Peyer's patch (tissue), 4 donors: Measurements from ENCODE around the gene EIF4E1B. TPM values are rescaled to one million over a fixed set of nuclear protein-coding genes. Genes with fewer than 3 reads are reported as not detected.
"Not testable (repeated sequence)": the region's sequence is repeated elsewhere in the genome, so short reads cannot be mapped to it uniquely, and the experiment has no call there.

Experiments used
- DNase-seq, 3 donors: peaks; one replicate each; pipeline ENCODE4 v3.0.0-alpha.2; 2017 to 2019
- H3K27ac ChIP-seq, 4 donors: fragments of 200-600 bp; sonication (generic); one replicate each; pipeline ENCODE4 v1.5.1; 2016 to 2019
- H3K27me3 ChIP-seq, 2 donors: fragments of 200-600 bp; sonication (generic); one replicate each; pipeline ENCODE4 v1.5.1; 2019
- H3K36me3 ChIP-seq, 3 donors: fragments of 200-600 bp; sonication (generic); one replicate each; pipeline ENCODE4 v1.5.1; 2016 to 2019
- H3K4me1 ChIP-seq, 4 donors: fragments of 200-600 bp; sonication (generic); one replicate each; pipeline ENCODE4 v1.5.1; 2016 to 2019
- H3K4me3 ChIP-seq, 4 donors: fragments of 200-600 bp; sonication (generic); 1 replicate in 3 of 4; 2 replicates in 1 of 4; pipeline ENCODE4 v1.5.1; 2016 to 2019; ENCODE audit warnings: mild to moderate bottlenecking in 1 of 4
- H3K9me3 ChIP-seq, 4 donors: fragments of 200-600 bp; sonication (generic); one replicate each; pipeline ENCODE4 v1.5.1; 2016 to 2019; ENCODE audit warnings: mild to moderate bottlenecking in 1 of 4
- POLR2A ChIP-seq, 2 donors: fragments of 450-650 bp; IDR thresholded peaks; one replicate each; pipeline ENCODE4 v1.5.1; 2017; ENCODE audit warnings: antibody characterized with exemption in 2 of 2, mild to moderate bottlenecking in 2 of 2, moderate library complexity in 2 of 2
- total RNA-seq, 4 donors: library from RNA; depleted of rRNA; stranded (reverse); fragments of >200 nt; gene quantifications; one replicate each; pipeline ENCODE4 v1.1.0, GENCODE V29; 2016
- TF ChIP-seq, protein P1 (sequence below), 6 experiments: fragments of 450-650 bp in 4 of 6; fragments of 200-600 bp in 2 of 6; sonication (generic) in 1 of 6; IDR thresholded peaks; one replicate each; pipeline ENCODE4 v1.5.1; 2017 to 2019; ENCODE audit warnings: antibody characterized with exemption in 6 of 6, mild to moderate bottlenecking in 3 of 6, moderate library complexity in 1 of 6

EIF4E1B gene
- total RNA-seq, 4 donors from 2014 or later, result not detected

DNA sequence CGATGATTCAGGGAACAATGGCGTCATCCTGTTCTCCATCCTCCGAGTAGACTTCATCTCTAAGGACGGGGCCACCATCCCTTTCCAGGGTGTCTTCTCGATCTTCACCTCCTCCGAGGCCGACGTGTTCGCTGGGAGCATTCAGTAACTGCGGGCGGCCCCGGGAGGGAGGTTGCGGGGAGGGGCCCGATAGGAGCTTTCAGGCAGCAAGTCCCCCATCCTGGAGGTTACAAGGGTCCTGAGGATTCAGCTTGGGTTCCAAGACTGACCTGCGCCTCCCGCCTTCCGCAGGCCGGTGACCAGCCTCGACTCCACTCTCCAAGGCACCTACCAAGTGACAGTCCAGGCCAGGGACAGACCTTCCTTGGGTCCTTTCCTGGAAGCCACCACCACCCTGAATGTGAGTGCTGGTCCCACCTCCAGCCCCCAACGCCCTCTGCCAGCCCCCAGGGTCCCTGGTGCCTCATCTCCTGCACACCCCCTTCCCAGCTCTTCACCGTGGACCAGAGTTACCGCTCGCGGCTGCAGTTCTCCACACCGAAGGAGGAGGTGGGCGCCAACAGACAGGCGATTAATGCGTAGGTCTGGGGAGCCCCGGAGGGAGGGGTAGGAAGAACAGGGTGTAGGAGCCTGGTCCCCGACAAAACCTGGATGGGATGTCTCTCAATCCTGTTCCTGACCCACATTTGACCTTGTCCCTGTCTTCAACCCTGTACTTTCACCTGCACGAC is 41.3 kb upstream of the EIF4E1B start:
- TF ChIP-seq, protein P1, sequence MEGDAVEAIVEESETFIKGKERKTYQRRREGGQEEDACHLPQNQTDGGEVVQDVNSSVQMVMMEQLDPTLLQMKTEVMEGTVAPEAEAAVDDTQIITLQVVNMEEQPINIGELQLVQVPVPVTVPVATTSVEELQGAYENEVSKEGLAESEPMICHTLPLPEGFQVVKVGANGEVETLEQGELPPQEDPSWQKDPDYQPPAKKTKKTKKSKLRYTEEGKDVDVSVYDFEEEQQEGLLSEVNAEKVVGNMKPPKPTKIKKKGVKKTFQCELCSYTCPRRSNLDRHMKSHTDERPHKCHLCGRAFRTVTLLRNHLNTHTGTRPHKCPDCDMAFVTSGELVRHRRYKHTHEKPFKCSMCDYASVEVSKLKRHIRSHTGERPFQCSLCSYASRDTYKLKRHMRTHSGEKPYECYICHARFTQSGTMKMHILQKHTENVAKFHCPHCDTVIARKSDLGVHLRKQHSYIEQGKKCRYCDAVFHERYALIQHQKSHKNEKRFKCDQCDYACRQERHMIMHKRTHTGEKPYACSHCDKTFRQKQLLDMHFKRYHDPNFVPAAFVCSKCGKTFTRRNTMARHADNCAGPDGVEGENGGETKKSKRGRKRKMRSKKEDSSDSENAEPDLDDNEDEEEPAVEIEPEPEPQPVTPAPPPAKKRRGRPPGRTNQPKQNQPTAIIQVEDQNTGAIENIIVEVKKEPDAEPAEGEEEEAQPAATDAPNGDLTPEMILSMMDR (IDR thresholded peaks at IDR 0.05), result no peak
- TF ChIP-seq POLR2A (IDR thresholded peaks at IDR 0.05), result no peak
- H3K36me3 ChIP-seq, result peaks cover 0 to 50% (median 0%) of the 10 kb centered on the region in 3 donors
- H3K9me3 ChIP-seq, result peaks cover 0 to 14% (median 3%) of the 10 kb centered on the region in 4 donors
- H3K4me3 ChIP-seq, result no peak overlapping the region
- no peak overlapping the region for H3K27ac ChIP-seq
- no peak for DNase-seq
- H3K27me3 ChIP-seq, result no peaks in the 10 kb centered on the region
- no peaks in the 10 kb centered on the region for H3K4me1 ChIP-seq

- DNase-seq, result no peak
- TF ChIP-seq, protein P1 (IDR thresholded peaks at IDR 0.05), result no peak
- TF ChIP-seq POLR2A (IDR thresholded peaks at IDR 0.05), result no peak
- Histone ChIP-seq H3K9me3 (peaks cover 0 to 8% (median 0%) of the 10 kb centered on the region in 4 donors), H3K27ac (no peak overlapping the region), H3K4me1 (no peaks in the 10 kb centered on the region), H3K36me3 (peaks cover 0 to 41% (median 0%) of the 10 kb centered on the region in 3 donors), H3K4me3 (no peak overlapping the region), H3K27me3 (no peaks in the 10 kb centered on the region)
These were observed 40.3 kb upstream of the EIF4E1B start for GRCh38 chr5:176590035-176590717.

DNA sequence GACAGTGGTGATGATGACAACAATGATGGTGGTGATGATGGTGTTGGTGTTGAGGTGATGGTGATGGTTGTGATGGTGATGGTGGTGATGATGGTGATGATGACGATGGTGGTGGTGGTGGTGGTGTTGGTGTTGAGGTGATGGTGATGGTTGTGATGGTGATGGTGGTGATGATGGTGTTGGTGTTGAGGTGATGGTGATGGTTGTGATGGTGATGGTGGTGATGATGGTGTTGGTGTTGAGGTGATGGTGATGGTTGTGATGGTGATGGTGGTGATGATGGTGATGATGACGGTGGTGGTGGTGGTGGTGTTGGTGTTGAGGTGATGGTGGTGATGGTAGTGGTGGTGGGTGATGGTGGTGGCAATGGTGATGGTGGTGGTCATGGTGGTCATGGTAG is 38.8 kb upstream of the EIF4E1B start:
- DNase-seq, H3K27me3 ChIP-seq, H3K4me1 ChIP-seq, H3K27ac ChIP-seq, H3K9me3 ChIP-seq, H3K4me3 ChIP-seq: not testable (repeated sequence)
- peaks cover 0 to 33% (median 0%) of the 10 kb centered on the region in 3 donors for H3K36me3 ChIP-seq

DNA sequence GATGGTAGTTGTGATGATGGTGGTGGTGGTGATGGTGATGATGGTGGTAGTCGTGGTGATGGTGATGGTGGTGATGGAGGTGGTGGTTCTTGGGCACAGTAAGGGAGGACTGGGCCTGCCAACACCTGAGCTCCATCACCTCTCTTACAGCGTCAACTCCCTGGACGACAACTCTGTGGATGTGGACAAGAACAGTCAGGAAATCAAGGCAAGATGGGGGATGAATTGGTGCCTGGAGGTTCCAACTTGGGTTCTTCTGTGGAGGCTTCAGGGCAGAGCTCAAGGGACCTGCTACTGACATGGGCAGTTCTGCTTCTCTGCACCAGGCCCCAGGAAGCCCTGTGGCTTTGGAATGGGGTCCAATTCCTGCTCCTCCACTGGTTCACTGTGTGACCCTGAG is 37.9 kb upstream of the EIF4E1B start:
- TF ChIP-seq, protein P1 (IDR thresholded peaks at IDR 0.05), result no peak
- TF ChIP-seq POLR2A (IDR thresholded peaks at IDR 0.05), result no peak
- Histone ChIP-seq H3K9me3 (no peaks in the 10 kb centered on the region), H3K27me3 (no peaks in the 10 kb centered on the region), H3K27ac (no peak overlapping the region), H3K4me3 (no peak overlapping the region), H3K36me3 (peaks cover 0 to 30% (median 0%) of the 10 kb centered on the region in 3 donors), H3K4me1 (peaks cover 0 to 11% (median 3%) of the 10 kb centered on the region in 4 donors)
- no peak for DNase-seq

GRCh38 chr5:176593273-176593869 is 37.1 kb upstream of the EIF4E1B start:
- peaks cover 0 to 11% (median 3%) of the 10 kb centered on the region in 4 donors for H3K4me1 ChIP-seq
- no peak for TF ChIP-seq POLR2A (IDR thresholded peaks at IDR 0.05)
- H3K4me3 ChIP-seq, result no peak overlapping the region
- H3K36me3 ChIP-seq, result peaks cover 0 to 30% (median 0%) of the 10 kb centered on the region in 3 donors
- H3K27me3 ChIP-seq, result no peaks in the 10 kb centered on the region
- no peaks in the 10 kb centered on the region for H3K9me3 ChIP-seq
- H3K27ac ChIP-seq, result no peak overlapping the region
- DNase-seq, result no peak

GRCh38 chr5:176594554-176594953 is 35.9 kb upstream of the EIF4E1B start:
- no peak for DNase-seq
- no peak overlapping the region for H3K4me3 ChIP-seq
- TF ChIP-seq, protein P1 (IDR thresholded peaks at IDR 0.05), result no peak
- no peak for TF ChIP-seq POLR2A (IDR thresholded peaks at IDR 0.05)
- no peaks in the 10 kb centered on the region for H3K27me3 ChIP-seq
- H3K9me3 ChIP-seq, result no peaks in the 10 kb centered on the region
- peaks cover 0 to 11% (median 3%) of the 10 kb centered on the region in 4 donors for H3K4me1 ChIP-seq
- no peak overlapping the region for H3K27ac ChIP-seq
- H3K36me3 ChIP-seq, result peaks cover 0 to 25% (median 0%) of the 10 kb centered on the region in 3 donors
